ENCODE measurements around the gene ZHX3. TPM values are rescaled to one million over a fixed set of nuclear protein-coding genes. Genes with fewer than 3 reads are reported as not detected.

The ZHX3 gene
- total and polyA plus RNA-seq, 2 of the 13 experiments (the other 11 are each of a cell fraction or from before 2014, with no cell fraction given) = 8.4 to 11.7 TPM

- TF ChIP-seq KIAA2018 (CRISPR knock-in tag; IDR thresholded peaks at IDR 0.05; ENCODE audit: borderline replicate concordance) (no peak), ZNF292 (CRISPR knock-in tag; IDR thresholded peaks at IDR 0.05; ENCODE audit: borderline replicate concordance, low read depth) (peak; percentile 55; the same call in 1 of the 2 replicates), TSC22D2 (CRISPR knock-in tag; IDR thresholded peaks at IDR 0.05; ENCODE audit: borderline replicate concordance) (no peak), NR2F1 (CRISPR knock-in tag; IDR thresholded peaks at IDR 0.05) (0 out of 4 replicates have a peak, but pooled peaks of 1 of the 2 experiments have one; percentile 3), ZNF234 (CRISPR knock-in tag; conservative IDR thresholded peaks at IDR 0.05) (no peak), JUNB (CRISPR knock-in tag; IDR thresholded peaks at IDR 0.05; ENCODE audit: borderline replicate concordance) (no peak), DZIP1 (CRISPR knock-in tag; IDR thresholded peaks at IDR 0.05) (peak; percentile 66; the same call in 1 of the 2 replicates)
- TF ChIP-seq, protein P1, sequence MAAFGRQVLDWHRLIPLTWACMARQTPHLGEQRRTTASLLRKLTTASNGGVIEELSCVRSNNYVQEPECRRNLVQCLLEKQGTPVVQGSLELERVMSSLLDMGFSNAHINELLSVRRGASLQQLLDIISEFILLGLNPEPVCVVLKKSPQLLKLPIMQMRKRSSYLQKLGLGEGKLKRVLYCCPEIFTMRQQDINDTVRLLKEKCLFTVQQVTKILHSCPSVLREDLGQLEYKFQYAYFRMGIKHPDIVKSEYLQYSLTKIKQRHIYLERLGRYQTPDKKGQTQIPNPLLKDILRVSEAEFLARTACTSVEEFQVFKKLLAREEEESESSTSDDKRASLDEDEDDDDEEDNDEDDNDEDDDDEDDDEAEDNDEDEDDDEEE (CRISPR knock-in tag; IDR thresholded peaks at IDR 0.05) = 0 out of 2 replicates have a peak, but pooled peaks have one; percentile 22
- TF ChIP-seq, protein P2, sequence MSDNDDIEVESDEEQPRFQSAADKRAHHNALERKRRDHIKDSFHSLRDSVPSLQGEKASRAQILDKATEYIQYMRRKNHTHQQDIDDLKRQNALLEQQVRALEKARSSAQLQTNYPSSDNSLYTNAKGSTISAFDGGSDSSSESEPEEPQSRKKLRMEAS (IDR thresholded peaks at IDR 0.05) = peak; percentile 97
- TF ChIP-seq, protein P3, sequence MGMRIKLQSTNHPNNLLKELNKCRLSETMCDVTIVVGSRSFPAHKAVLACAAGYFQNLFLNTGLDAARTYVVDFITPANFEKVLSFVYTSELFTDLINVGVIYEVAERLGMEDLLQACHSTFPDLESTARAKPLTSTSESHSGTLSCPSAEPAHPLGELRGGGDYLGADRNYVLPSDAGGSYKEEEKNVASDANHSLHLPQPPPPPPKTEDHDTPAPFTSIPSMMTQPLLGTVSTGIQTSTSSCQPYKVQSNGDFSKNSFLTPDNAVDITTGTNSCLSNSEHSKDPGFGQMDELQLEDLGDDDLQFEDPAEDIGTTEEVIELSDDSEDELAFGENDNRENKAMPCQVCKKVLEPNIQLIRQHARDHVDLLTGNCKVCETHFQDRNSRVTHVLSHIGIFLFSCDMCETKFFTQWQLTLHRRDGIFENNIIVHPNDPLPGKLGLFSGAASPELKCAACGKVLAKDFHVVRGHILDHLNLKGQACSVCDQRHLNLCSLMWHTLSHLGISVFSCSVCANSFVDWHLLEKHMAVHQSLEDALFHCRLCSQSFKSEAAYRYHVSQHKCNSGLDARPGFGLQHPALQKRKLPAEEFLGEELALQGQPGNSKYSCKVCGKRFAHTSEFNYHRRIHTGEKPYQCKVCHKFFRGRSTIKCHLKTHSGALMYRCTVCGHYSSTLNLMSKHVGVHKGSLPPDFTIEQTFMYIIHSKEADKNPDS (CRISPR knock-in tag; IDR thresholded peaks at IDR 0.05) = no peak
Observed at GRCh38 chr20:41329435-41330342, 12.2 kb upstream of the ZHX3 start (continued).
